Skeletal muscle satellite cell (primary cell): ENCODE results near the gene DPM3.
"Not testable (repeated sequence)": the region's sequence is repeated elsewhere in the genome, so short reads cannot be mapped to it uniquely, and the experiment has no call there.

ENCODE experiments used
- H3K27me3 ChIP-seq: 2 replicates; pipeline ENCODE4 v1.7.0; 2013; ENCODE audit warnings: low read length; ENCODE audit not compliant: control insufficient read depth, insufficient read depth
- H3K36me3 ChIP-seq: 2 replicates; pipeline ENCODE4 v1.7.0; 2013; ENCODE audit warnings: mild to moderate bottlenecking, control low read depth, low read length; ENCODE audit not compliant: insufficient read depth
- H3K4me1 ChIP-seq: 2 replicates; pipeline ENCODE4 v1.7.0; 2013; ENCODE audit warnings: low read length; ENCODE audit not compliant: control insufficient read depth, insufficient read depth
- H3K4me2 ChIP-seq: 2 replicates; pipeline ENCODE4 v1.7.0; 2013; ENCODE audit warnings: mild to moderate bottlenecking, low read length
- H3K4me3 ChIP-seq: 2 replicates; pipeline ENCODE4 v1.7.0; 2013; ENCODE audit warnings: low read length
- H3K9ac ChIP-seq: 2 replicates; pipeline ENCODE4 v1.7.0; 2013; ENCODE audit warnings: mild to moderate bottlenecking, low read depth, low read length, moderate library complexity
- H3K9me3 ChIP-seq: replicated peaks from 2 replicates; pipeline ENCODE4 v1.7.0; 2013; ENCODE audit warnings: mild to moderate bottlenecking, control low read depth, low read length

Gene DPM3

GRCh38 chr1:155174324-155175280, 34.3 kb upstream of the DPM3 start:
- peak overlapping the region; percentile 81 for H3K4me2 ChIP-seq
- H3K27me3 ChIP-seq: no peaks in the 10 kb centered on the region
- H3K9me3 ChIP-seq: no peaks in the 10 kb centered on the region
- H3K4me3 ChIP-seq: peak overlapping the region; percentile 87
- H3K36me3 ChIP-seq: peaks cover 12% of the 10 kb centered on the region
- peaks cover 23% of the 10 kb centered on the region for H3K4me1 ChIP-seq
- H3K9ac ChIP-seq: peak overlapping the region; percentile 97

GRCh38 chr1:155173478-155174323, 33.4 kb upstream of the DPM3 start, which contains the start of gene TRIM46:
Gene TRIM46 (plus strand): TSS chr1:155173849. CDS start chr1:155173967, 118 bp downstream.
- peak within 1 kb of the TSS; percentile 87 for H3K4me3 ChIP-seq
- H3K36me3 ChIP-seq: peaks cover 16% of the 10 kb centered on the region
- H3K9me3 ChIP-seq: no peaks in the 10 kb centered on the region
- H3K27me3 ChIP-seq: no peaks in the 10 kb centered on the region
- H3K4me2 ChIP-seq: peak within 1 kb of the TSS; percentile 81
- peaks cover 23% of the 10 kb centered on the region for H3K4me1 ChIP-seq
- H3K9ac ChIP-seq: peak within 1 kb of the TSS; percentile 97

GRCh38 chr1:155172732-155173477, 32.6 kb upstream of the DPM3 start, which contains the start of gene KRTCAP2:
Gene KRTCAP2 (minus strand): TSS chr1:155173304. CDS start chr1:155173224, 80 bp downstream.
- no peaks in the 10 kb centered on the region for H3K27me3 ChIP-seq
- peak within 1 kb of the TSS; percentile 81 for H3K4me2 ChIP-seq
- H3K9me3 ChIP-seq: no peaks in the 10 kb centered on the region
- peak within 1 kb of the TSS; percentile 87 for H3K4me3 ChIP-seq
- peak within 1 kb of the TSS; percentile 97 for H3K9ac ChIP-seq
- peaks cover 23% of the 10 kb centered on the region for H3K4me1 ChIP-seq
- H3K36me3 ChIP-seq: peaks cover 19% of the 10 kb centered on the region

- H3K4me1 ChIP-seq: peaks cover 27% of the 10 kb centered on the region
- peak overlapping the region; percentile 97 for H3K9ac ChIP-seq
- H3K4me3 ChIP-seq: peak overlapping the region; percentile 87
Observed at GRCh38 chr1:155171836-155172731, 31.8 kb upstream of the DPM3 start.

GRCh38 chr1:155170806-155171205, 30.5 kb upstream of the DPM3 start:
- peaks cover 19% of the 10 kb centered on the region for H3K36me3 ChIP-seq
- H3K9me3 ChIP-seq: no peaks in the 10 kb centered on the region
- peaks cover 9% of the 10 kb centered on the region for H3K27me3 ChIP-seq
- H3K4me3 ChIP-seq: no peak overlapping the region
- peaks cover 27% of the 10 kb centered on the region for H3K4me1 ChIP-seq
- no peak overlapping the region for H3K4me2 ChIP-seq
- H3K9ac ChIP-seq: no peak overlapping the region

More at GRCh38 chr1:155171836-155172731, 31.8 kb upstream of the DPM3 start:
- H3K9me3 ChIP-seq: no peaks in the 10 kb centered on the region
- peaks cover 1% of the 10 kb centered on the region for H3K27me3 ChIP-seq
- H3K4me2 ChIP-seq: peak overlapping the region; percentile 81
- peaks cover 19% of the 10 kb centered on the region for H3K36me3 ChIP-seq

DNA sequence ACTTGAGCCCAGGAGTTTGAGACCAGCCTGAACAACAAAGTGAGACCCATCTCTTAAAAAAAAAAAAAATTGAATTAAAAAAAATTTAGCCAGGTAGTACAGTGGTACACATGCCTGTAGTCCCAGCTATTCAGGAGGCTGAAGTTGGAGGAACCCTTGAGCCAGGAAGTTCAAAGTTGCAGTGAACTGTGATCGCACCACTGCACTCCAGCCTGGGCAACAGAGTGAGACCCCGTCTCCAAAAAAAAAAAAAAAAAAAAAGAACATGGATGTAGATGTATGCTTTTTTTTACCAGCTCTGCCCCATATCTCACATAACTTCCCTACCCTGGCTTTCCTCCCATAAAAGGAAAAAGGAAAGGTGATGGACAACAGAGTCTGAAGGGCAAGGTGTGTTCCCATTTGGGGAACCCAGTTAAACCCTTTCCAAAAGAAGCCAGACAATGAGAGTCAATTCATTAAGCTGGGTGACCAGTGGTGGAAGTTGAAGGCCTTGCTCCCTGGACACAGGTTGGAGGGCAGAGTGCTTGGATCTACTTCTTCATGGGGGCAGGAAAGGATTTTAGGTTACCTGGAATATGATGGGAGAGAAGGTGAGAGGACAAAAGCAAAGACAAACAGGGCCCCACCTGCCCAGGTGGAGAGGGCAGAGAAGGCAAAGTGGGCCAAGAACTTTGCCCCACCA, 29.9 kb upstream of the DPM3 start:
- peaks cover 27% of the 10 kb centered on the region for H3K4me1 ChIP-seq
- no peak overlapping the region for H3K4me3 ChIP-seq
- H3K4me2 ChIP-seq: no peak overlapping the region
- peaks cover 12% of the 10 kb centered on the region for H3K27me3 ChIP-seq
- H3K9ac ChIP-seq: no peak overlapping the region
- peaks cover 19% of the 10 kb centered on the region for H3K36me3 ChIP-seq
- H3K9me3 ChIP-seq: no peaks in the 10 kb centered on the region

GRCh38 chr1:155169541-155169940, 29.2 kb upstream of the DPM3 start:
- Histone ChIP-seq H3K9me3 (no peaks in the 10 kb centered on the region), H3K4me2 (no peak overlapping the region), H3K36me3 (peaks cover 19% of the 10 kb centered on the region), H3K4me3 (no peak overlapping the region), H3K27me3 (peaks cover 12% of the 10 kb centered on the region), H3K9ac (no peak overlapping the region), H3K4me1 (peaks cover 23% of the 10 kb centered on the region)

DNA sequence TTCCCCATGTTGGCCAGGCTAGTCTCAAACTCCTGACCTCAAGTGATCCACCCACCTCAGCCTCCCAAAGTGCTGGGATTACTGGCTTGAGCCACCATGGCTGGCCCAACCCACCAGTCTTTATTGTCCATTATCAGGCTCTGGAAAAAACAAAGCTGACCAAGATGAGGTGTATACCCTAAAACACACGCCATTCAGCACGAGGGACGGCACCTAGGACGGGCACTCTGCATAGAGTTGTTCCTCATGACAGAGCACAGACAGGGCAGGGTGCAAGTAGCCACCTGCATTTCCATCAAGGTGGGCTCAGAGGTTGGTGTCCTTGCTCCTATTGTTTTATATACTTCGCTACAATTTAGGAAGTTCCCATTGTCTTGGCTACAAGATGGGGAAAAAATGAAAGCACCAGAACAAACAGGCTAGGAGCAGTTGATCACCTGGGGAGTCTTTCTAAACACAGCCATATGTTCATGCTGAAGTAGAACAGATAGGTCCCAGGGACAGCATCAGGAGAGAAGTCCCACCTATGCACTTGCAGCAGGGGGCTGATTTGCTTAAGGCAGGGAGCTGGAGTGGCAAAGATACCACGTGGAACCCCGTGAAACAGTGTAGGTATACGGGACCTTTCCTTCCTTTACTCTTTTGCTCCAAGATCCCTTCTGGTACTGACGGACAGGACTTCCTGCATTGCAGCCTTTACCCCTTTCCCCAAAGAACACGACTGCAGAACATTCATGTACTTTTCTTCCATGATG, 28.3 kb upstream of the DPM3 start:
- Histone ChIP-seq H3K4me2 (no peak overlapping the region), H3K36me3 (peaks cover 19% of the 10 kb centered on the region), H3K27me3 (peaks cover 12% of the 10 kb centered on the region), H3K9ac (no peak overlapping the region), H3K4me1 (peaks cover 17% of the 10 kb centered on the region), H3K4me3 (no peak overlapping the region), H3K9me3 (no peaks in the 10 kb centered on the region)

- H3K4me1 ChIP-seq: peaks cover 12% of the 10 kb centered on the region
- H3K4me2 ChIP-seq, H3K4me3 ChIP-seq, H3K9me3 ChIP-seq, H3K9ac ChIP-seq: not testable (repeated sequence)
- H3K27me3 ChIP-seq: peaks cover 12% of the 10 kb centered on the region
- peaks cover 19% of the 10 kb centered on the region for H3K36me3 ChIP-seq
Observed at GRCh38 chr1:155168105-155168445, 27.7 kb upstream of the DPM3 start.
